K562 (cell line): Measurements from ENCODE around the gene DNAJB12. TPM values are rescaled to one million over a fixed set of nuclear protein-coding genes. Genes with fewer than 3 reads are reported as not detected.

Experiments
- BRCA1 ChIP-seq, 2 experiments: fragments of 450-650 bp in 1 of 2; sonication (generic) in 1 of 2; formaldehyde crosslinking in 1 of 2; IDR thresholded peaks; 2 replicates each; pipeline versions ENCODE4 v1.5.0 to v1.6.1; 2017 to 2020; ENCODE audit warnings: mild to moderate bottlenecking in 1 of 2, missing genetic modification reagents in 1 of 2
- CHCHD3 ChIP-seq: fragments of 250-450 bp; sonication (Bioruptor Pico); IDR thresholded peaks from 2 replicates; pipeline ENCODE4 v2.1.2; 2022; ENCODE audit warnings: mild to moderate bottlenecking
- CHD1 ChIP-seq: fragments of 200-600 bp; sonication (generic); IDR thresholded peaks from one replicate; pipeline ENCODE4 v1.6.1; 2012; ENCODE audit warnings: mild to moderate bottlenecking, moderate library complexity, low read length, inconsistent platforms
- GTF2A2 ChIP-seq: IDR thresholded peaks from 2 replicates; pipeline ENCODE4 v1.6.1; 2016; ENCODE audit warnings: mild to moderate bottlenecking, missing genetic modification characterization, missing compliant biosample characterization
- KDM4B ChIP-seq, 2 experiments: fragments of 450-650 bp in 1 of 2; sonication (generic) in 1 of 2; IDR thresholded peaks; 2 replicates each; pipeline ENCODE4 v1.6.1; 2016 to 2017; ENCODE audit warnings: borderline replicate concordance in 2 of 2, antibody characterized with exemption in 1 of 2, low read depth in 1 of 2, mild to moderate bottlenecking in 1 of 2
- L3MBTL2 ChIP-seq: fragments of 450-650 bp; IDR thresholded peaks from 2 replicates; pipeline ENCODE4 v1.6.1; 2016; ENCODE audit warnings: mild to moderate bottlenecking, moderate library complexity
- MXI1 ChIP-seq: IDR thresholded peaks from 2 replicates; pipeline ENCODE4 v1.6.1; 2011; ENCODE audit warnings: low read depth, mild to moderate bottlenecking, improper control_type of control experiment, low read length
- SIN3B ChIP-seq: fragments of 450-650 bp; IDR thresholded peaks from 2 replicates; pipeline ENCODE4 v1.6.1; 2017; ENCODE audit warnings: low read depth, mild to moderate bottlenecking, moderate library complexity
- SRF ChIP-seq, 2 experiments: fragments of 250-450, 450-650 bp in 1 of 2; sonication (Bioruptor Pico) in 1 of 2; sonication (generic) in 1 of 2; formaldehyde crosslinking; IDR thresholded peaks; 2 replicates each; pipeline versions ENCODE4 v1.5.0 to v1.5.1; 2020 to 2022; ENCODE audit warnings: mild to moderate bottlenecking in 1 of 2, missing genetic modification reagents in 1 of 2
- TEAD1 ChIP-seq, 2 experiments: fragments of 450-650 bp in 1 of 2; sonication (generic) in 1 of 2; formaldehyde crosslinking; IDR thresholded peaks; 2 replicates each; pipeline versions ENCODE4 v1.4.0 to v1.8.0; 2020 to 2022; ENCODE audit warnings: mild to moderate bottlenecking in 2 of 2, missing genetic modification reagents in 1 of 2
- U2AF2 ChIP-seq: fragments of 200-400 bp; formaldehyde crosslinking; optimal IDR thresholded peaks from 2 replicates; pipeline ENCODE3; 2017; ENCODE audit warnings: low read depth, mild to moderate bottlenecking, low read length
- ZC3H8 ChIP-seq: fragments of 450-650 bp; IDR thresholded peaks from 2 replicates; pipeline ENCODE4 v1.6.1; 2017
- ZNF12 ChIP-seq: sonication (generic); formaldehyde crosslinking; IDR thresholded peaks from 2 replicates; pipeline ENCODE4 v1.4.0; 2020; ENCODE audit warnings: mild to moderate bottlenecking, missing genetic modification reagents
- ZNF212 ChIP-seq: fragments of 450-650 bp; formaldehyde crosslinking; IDR thresholded peaks from 2 replicates; pipeline ENCODE4 v1.4.0; 2020; ENCODE audit warnings: mild to moderate bottlenecking
- ZNF282 ChIP-seq: sonication (generic); formaldehyde crosslinking; IDR thresholded peaks from 2 replicates; pipeline ENCODE4 v1.8.1; 2023; ENCODE audit warnings: missing genetic modification reagents
- ZNF57 ChIP-seq: fragments of 450-650 bp; formaldehyde crosslinking; IDR thresholded peaks from 2 replicates; pipeline ENCODE4 v1.4.0; 2020; ENCODE audit warnings: mild to moderate bottlenecking, moderate library complexity
- polyA plus RNA-seq, 8 experiments: library from polyadenylated mRNA; depleted of rRNA in 4 of 8; stranded (reverse) in 5 of 8; unstranded in 3 of 8; fragments of >200 nt; fragmentation: Nextera tagmentation in 2 of 8; fragmentation: Illumina TruSeq in 1 of 8; extraction: Ambion mirVana in 2 of 8; extraction: Trizol in 1 of 8; gene quantifications; 2 replicates each; pipeline versions ENCODE4 v1.2.1 to v1.2.3, GENCODE V29; 2011 to 2014; ENCODE audit warnings: inconsistent platforms in 1 of 8, missing spikeins in 1 of 8
- total RNA-seq, 7 experiments: library from RNA; depleted of rRNA in 6 of 7; stranded (reverse); fragments of >200 nt in 6 of 7; fragmentation: Illumina TruSeq in 2 of 7; extraction: Trizol in 2 of 7; gene quantifications; 2 replicates each; pipeline versions ENCODE4 v1.2.1 to v1.2.3, GENCODE V29; 2011 to 2021; ENCODE audit warnings: low replicate concordance in 1 of 7
- TF ChIP-seq, protein P1 (sequence below), 2 experiments: IDR thresholded peaks; 2 replicates each; pipeline ENCODE4 v1.6.1; 2012; ENCODE audit warnings: improper control_type of control experiment in 2 of 2, low read depth in 2 of 2, low read length in 2 of 2, borderline replicate concordance in 1 of 2
- TF ChIP-seq, protein P2 (sequence below): IDR thresholded peaks from 2 replicates; pipeline ENCODE4 v1.6.1; 2011; ENCODE audit not compliant: insufficient read length; ENCODE audit errors: extremely low read depth
- TF ChIP-seq, protein P3 (sequence below): fragments of 450-650 bp; formaldehyde crosslinking; conservative IDR thresholded peaks from 2 replicates; pipeline ENCODE4 v1.4.0; 2022; ENCODE audit warnings: mild to moderate bottlenecking, missing genetic modification characterization
- TF ChIP-seq, protein P4 (sequence below): fragments of 450-650 bp; conservative IDR thresholded peaks from 2 replicates; pipeline ENCODE4 v1.6.1; 2016; ENCODE audit warnings: missing genetic modification characterization, low read depth, mild to moderate bottlenecking, control low read depth, missing compliant biosample characterization
- TF ChIP-seq, protein P5 (sequence below): fragments of 450-650 bp; IDR thresholded peaks from 2 replicates; pipeline ENCODE4 v1.6.1; 2016; ENCODE audit warnings: antibody characterized with exemption

Gene DNAJB12
- total and polyA plus RNA-seq, 9 of the 15 experiments (the other 6 are each of a cell fraction or from before 2014, with no cell fraction given): 3.5 to 31.5 (median 20.3) TPM

DNA sequence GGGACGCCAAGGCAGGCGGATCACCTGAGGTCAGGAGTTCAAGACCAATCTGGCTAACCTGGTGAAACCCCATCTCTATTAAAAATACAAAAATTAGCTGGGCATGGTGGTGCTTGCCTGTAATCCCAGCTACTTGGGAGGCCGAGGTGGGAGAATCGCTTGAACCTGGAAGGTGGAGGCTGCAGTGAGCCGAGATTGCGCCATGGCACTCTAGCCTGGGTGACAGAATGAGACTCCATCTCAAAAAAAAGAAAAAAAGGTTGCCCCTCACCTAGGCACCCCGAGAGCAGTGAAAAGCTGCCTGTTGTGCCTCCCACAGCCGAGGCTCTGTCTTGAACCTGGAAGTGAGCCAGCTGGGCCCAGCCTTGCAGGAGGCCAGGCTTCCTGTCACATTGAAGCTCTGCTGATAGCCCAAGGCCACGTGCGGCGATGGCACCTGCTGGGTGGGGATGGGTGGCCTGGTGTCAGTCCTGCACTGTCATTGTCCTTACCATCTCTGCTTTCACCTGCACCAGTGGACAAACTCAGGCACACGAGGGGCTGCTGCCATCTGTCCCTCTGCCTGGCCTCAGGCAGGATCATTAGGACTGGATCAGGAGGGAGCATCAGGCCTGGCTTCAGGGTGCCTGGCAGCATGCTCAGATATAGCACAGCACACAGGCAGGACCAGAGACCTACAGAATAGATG lies 37.8 kb downstream of the DNAJB12 start (continued):
- TF ChIP-seq, protein P1, sequence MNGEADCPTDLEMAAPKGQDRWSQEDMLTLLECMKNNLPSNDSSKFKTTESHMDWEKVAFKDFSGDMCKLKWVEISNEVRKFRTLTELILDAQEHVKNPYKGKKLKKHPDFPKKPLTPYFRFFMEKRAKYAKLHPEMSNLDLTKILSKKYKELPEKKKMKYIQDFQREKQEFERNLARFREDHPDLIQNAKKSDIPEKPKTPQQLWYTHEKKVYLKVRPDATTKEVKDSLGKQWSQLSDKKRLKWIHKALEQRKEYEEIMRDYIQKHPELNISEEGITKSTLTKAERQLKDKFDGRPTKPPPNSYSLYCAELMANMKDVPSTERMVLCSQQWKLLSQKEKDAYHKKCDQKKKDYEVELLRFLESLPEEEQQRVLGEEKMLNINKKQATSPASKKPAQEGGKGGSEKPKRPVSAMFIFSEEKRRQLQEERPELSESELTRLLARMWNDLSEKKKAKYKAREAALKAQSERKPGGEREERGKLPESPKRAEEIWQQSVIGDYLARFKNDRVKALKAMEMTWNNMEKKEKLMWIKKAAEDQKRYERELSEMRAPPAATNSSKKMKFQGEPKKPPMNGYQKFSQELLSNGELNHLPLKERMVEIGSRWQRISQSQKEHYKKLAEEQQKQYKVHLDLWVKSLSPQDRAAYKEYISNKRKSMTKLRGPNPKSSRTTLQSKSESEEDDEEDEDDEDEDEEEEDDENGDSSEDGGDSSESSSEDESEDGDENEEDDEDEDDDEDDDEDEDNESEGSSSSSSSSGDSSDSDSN (IDR thresholded peaks at IDR 0.05; ENCODE audit: borderline replicate concordance in 1 of 2, low read depth in 2 of 2, low read length in 2 of 2): no peak
- peak in 1 of 2 experiments; percentile 45; a peak in 1 of 4 replicates for TF ChIP-seq SRF (CRISPR knock-in tag; IDR thresholded peaks at IDR 0.05)
- no peak for TF ChIP-seq ZC3H8
- TF ChIP-seq ZNF12 (CRISPR knock-in tag): no peak
- no peak for TF ChIP-seq GTF2A2 (tag)
- TF ChIP-seq, protein P2, sequence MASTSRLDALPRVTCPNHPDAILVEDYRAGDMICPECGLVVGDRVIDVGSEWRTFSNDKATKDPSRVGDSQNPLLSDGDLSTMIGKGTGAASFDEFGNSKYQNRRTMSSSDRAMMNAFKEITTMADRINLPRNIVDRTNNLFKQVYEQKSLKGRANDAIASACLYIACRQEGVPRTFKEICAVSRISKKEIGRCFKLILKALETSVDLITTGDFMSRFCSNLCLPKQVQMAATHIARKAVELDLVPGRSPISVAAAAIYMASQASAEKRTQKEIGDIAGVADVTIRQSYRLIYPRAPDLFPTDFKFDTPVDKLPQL: no peak
- no peak for TF ChIP-seq SIN3B
- no peak for TF ChIP-seq U2AF2
- TF ChIP-seq L3MBTL2: peak; percentile 97
- TF ChIP-seq KDM4B (IDR thresholded peaks at IDR 0.05; ENCODE audit: borderline replicate concordance in 2 of 2, low read depth in 1 of 2): no peak; a peak in 1 of 4 replicates
- TF ChIP-seq ZNF282 (CRISPR knock-in tag): no peak
- no peak for TF ChIP-seq BRCA1 (IDR thresholded peaks at IDR 0.05)
- no peak for TF ChIP-seq BRCA1 (CRISPR knock-in tag; IDR thresholded peaks at IDR 0.05)
- peak in 1 of 2 experiments; percentile 53; a peak in 2 of 4 replicates for TF ChIP-seq TEAD1 (CRISPR knock-in tag; IDR thresholded peaks at IDR 0.05)
- TF ChIP-seq, protein P3, sequence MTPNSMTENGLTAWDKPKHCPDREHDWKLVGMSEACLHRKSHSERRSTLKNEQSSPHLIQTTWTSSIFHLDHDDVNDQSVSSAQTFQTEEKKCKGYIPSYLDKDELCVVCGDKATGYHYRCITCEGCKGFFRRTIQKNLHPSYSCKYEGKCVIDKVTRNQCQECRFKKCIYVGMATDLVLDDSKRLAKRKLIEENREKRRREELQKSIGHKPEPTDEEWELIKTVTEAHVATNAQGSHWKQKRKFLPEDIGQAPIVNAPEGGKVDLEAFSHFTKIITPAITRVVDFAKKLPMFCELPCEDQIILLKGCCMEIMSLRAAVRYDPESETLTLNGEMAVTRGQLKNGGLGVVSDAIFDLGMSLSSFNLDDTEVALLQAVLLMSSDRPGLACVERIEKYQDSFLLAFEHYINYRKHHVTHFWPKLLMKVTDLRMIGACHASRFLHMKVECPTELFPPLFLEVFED (CRISPR knock-in tag): no peak
- no peak for TF ChIP-seq ZNF212
- no peak for TF ChIP-seq CHCHD3
- TF ChIP-seq, protein P4, sequence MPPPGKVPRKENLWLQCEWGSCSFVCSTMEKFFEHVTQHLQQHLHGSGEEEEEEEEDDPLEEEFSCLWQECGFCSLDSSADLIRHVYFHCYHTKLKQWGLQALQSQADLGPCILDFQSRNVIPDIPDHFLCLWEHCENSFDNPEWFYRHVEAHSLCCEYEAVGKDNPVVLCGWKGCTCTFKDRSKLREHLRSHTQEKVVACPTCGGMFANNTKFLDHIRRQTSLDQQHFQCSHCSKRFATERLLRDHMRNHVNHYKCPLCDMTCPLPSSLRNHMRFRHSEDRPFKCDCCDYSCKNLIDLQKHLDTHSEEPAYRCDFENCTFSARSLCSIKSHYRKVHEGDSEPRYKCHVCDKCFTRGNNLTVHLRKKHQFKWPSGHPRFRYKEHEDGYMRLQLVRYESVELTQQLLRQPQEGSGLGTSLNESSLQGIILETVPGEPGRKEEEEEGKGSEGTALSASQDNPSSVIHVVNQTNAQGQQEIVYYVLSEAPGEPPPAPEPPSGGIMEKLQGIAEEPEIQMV (tag): peak; percentile 65; the same call in 1 of the 2 replicates
- no peak for TF ChIP-seq CHD1
- no peak for TF ChIP-seq MXI1
- TF ChIP-seq ZNF57: no peak
- TF ChIP-seq, protein P5, sequence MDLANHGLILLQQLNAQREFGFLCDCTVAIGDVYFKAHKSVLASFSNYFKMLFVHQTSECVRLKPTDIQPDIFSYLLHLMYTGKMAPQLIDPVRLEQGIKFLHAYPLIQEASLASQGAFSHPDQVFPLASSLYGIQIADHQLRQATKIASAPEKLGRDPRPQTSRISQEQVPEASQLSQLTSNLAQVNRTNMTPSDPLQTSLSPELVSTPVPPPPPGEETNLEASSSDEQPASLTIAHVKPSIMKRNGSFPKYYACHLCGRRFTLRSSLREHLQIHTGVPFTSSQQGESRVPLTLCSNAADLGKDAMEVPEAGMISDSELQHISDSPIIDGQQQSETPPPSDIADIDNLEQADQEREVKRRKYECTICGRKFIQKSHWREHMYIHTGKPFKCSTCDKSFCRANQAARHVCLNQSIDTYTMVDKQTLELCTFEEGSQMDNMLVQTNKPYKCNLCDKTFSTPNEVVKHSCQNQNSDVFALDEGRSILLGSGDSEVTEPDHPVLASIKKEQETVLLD: peak; percentile 66; the same call in 1 of the 2 replicates
